ENCODE results near the gene SCPEP1.

The SCPEP1 gene

DNA sequence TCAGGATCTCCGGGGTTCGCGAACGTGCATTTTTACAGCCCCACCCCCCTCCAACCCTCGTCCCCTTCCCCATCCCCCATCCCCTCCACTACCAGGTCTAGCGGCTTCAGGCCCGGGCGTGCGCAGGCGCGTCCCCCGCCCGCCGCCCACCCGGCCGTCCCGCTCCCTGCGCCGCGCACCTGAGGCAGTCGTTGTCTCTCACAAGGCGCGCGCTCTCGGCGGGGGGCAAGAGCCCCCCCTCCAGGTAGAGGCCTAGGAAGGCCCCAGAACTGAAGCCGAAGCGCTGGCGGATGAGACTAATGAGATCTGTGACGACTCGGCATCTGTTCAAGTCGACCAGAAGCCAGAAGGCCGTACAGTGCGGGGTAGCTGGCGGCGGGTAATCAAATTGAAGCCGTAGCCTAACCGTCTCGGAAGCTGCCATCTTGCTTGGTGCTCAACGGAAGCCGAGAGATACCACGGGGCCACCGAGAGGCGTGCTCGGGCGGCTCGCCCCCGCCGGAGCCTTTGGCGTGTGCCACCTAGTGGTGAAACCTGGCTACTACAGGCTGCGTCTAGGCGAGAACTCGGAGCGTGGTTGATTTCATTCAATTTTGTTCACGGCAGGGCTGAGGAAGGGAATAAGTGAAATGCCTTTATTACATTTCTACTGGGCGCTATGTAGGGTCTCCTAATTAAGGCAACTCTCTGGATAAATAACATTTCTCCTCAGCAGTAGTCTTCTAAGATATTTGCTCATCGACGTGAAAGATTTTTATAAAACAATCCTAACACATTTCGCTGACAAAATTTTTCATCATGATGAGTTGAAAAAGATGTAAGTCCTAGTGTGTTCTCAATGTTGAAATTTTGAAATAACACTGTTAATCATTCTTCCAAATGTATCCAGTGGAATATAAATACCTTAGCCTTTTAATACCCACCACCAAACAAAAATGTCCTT lies 17.1 kb upstream of the SCPEP1 start, which contains the start of gene COIL:
COIL (minus strand) TSS at position 455 of the 943 bp plus-strand sequence; CDS start at position 424, 31 bp downstream.
- TF ChIP-seq, protein P1, sequence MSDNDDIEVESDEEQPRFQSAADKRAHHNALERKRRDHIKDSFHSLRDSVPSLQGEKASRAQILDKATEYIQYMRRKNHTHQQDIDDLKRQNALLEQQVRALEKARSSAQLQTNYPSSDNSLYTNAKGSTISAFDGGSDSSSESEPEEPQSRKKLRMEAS (IDR thresholded peaks at IDR 0.05) = peak; percentile 81
- TF ChIP-seq FOXM1 (IDR thresholded peaks at IDR 0.05; ENCODE audit: borderline replicate concordance, low read depth) (no peak), YY1 (IDR thresholded peaks at IDR 0.05; ENCODE audit: low read depth) (peak; percentile 92), TEAD4 (IDR thresholded peaks at IDR 0.05) (0 out of 2 replicates have a peak, but pooled peaks have one; percentile 24), CREB1 (IDR thresholded peaks at IDR 0.05; ENCODE audit: low read depth) (no peak), EGR1 (IDR thresholded peaks at IDR 0.05) (peak; percentile 48; the same call in 1 of the 2 replicates), TCF12 (IDR thresholded peaks at IDR 0.05; ENCODE audit: low read depth) (no peak), CEBPB (IDR thresholded peaks at IDR 0.05) (no peak), ZBTB7A (IDR thresholded peaks at IDR 0.05; ENCODE audit: low read depth) (peak; percentile 58; the same call in 1 of the 2 replicates), TAF1 (IDR thresholded peaks at IDR 0.05; ENCODE audit: low read depth) (peak; percentile 80), RAD21 (IDR thresholded peaks at IDR 0.05; ENCODE audit: low read depth) (peak; percentile 63), EP300 (IDR thresholded peaks at IDR 0.05; ENCODE audit: borderline replicate concordance) (peak; percentile 38; the same call in 1 of the 2 replicates), NFIC (IDR thresholded peaks at IDR 0.05) (no peak)
- TF ChIP-seq, protein P2, sequence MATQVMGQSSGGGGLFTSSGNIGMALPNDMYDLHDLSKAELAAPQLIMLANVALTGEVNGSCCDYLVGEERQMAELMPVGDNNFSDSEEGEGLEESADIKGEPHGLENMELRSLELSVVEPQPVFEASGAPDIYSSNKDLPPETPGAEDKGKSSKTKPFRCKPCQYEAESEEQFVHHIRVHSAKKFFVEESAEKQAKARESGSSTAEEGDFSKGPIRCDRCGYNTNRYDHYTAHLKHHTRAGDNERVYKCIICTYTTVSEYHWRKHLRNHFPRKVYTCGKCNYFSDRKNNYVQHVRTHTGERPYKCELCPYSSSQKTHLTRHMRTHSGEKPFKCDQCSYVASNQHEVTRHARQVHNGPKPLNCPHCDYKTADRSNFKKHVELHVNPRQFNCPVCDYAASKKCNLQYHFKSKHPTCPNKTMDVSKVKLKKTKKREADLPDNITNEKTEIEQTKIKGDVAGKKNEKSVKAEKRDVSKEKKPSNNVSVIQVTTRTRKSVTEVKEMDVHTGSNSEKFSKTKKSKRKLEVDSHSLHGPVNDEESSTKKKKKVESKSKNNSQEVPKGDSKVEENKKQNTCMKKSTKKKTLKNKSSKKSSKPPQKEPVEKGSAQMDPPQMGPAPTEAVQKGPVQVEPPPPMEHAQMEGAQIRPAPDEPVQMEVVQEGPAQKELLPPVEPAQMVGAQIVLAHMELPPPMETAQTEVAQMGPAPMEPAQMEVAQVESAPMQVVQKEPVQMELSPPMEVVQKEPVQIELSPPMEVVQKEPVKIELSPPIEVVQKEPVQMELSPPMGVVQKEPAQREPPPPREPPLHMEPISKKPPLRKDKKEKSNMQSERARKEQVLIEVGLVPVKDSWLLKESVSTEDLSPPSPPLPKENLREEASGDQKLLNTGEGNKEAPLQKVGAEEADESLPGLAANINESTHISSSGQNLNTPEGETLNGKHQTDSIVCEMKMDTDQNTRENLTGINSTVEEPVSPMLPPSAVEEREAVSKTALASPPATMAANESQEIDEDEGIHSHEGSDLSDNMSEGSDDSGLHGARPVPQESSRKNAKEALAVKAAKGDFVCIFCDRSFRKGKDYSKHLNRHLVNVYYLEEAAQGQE (IDR thresholded peaks at IDR 0.05; ENCODE audit: low read depth) = no peak
- TF ChIP-seq, protein P3, sequence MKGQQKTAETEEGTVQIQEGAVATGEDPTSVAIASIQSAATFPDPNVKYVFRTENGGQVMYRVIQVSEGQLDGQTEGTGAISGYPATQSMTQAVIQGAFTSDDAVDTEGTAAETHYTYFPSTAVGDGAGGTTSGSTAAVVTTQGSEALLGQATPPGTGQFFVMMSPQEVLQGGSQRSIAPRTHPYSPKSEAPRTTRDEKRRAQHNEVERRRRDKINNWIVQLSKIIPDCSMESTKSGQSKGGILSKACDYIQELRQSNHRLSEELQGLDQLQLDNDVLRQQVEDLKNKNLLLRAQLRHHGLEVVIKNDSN (IDR thresholded peaks at IDR 0.05) = peak; percentile 76

DNA sequence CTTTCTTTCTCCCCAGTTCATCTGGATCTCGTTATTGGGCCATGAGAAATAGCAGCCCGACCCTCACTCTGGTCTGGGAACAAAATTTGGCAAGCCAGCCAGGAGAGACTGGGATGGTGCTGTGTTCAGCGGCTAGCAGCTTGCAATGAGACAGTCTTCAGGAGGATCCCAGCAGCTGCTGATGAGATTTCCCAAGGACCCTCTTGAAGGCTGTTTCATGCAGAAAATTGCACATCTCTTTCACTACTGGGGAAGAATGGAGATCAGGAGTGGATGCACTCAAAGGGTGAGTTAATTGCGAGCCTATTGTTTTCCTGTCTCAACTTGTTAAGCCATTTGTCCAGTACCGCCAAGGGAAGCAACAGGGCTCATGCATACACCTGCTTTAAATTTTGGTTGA lies 11.6 kb upstream of the SCPEP1 start:
- TF ChIP-seq, protein P2 (IDR thresholded peaks at IDR 0.05; ENCODE audit: low read depth) = no peak
- TF ChIP-seq YY1 (IDR thresholded peaks at IDR 0.05; ENCODE audit: low read depth) (no peak), NFIC (IDR thresholded peaks at IDR 0.05) (no peak), FOXM1 (IDR thresholded peaks at IDR 0.05; ENCODE audit: borderline replicate concordance, low read depth) (no peak), EP300 (IDR thresholded peaks at IDR 0.05; ENCODE audit: borderline replicate concordance) (no peak), RAD21 (IDR thresholded peaks at IDR 0.05; ENCODE audit: low read depth) (no peak), TCF12 (IDR thresholded peaks at IDR 0.05; ENCODE audit: low read depth) (no peak), ZBTB7A (IDR thresholded peaks at IDR 0.05; ENCODE audit: low read depth) (no peak), EGR1 (IDR thresholded peaks at IDR 0.05) (no peak)

DNA sequence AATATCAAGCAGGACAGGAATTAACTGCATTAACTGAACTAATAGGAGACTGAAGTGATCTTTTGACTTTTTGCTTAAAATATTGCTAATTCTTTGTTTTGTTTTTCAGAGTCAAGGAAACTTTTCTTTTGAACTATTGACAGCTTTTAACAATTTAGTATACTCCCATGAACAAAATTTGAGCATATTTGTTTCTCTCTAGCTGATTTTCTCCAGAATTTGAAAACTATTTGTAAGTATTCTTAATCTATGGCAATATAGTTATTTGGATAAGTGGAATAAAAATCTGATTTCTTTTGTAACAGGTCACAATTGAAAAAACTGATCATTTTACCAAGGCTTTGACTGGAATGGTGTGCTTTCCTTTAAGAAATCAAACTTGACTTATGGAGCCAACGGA lies 7.0 kb upstream of the SCPEP1 start:
- TF ChIP-seq TEAD4 (IDR thresholded peaks at IDR 0.05) (no peak), TCF12 (IDR thresholded peaks at IDR 0.05; ENCODE audit: low read depth) (no peak), TAF1 (IDR thresholded peaks at IDR 0.05; ENCODE audit: low read depth) (no peak), CREB1 (IDR thresholded peaks at IDR 0.05; ENCODE audit: low read depth) (no peak), CEBPB (IDR thresholded peaks at IDR 0.05) (no peak), ZBTB7A (IDR thresholded peaks at IDR 0.05; ENCODE audit: low read depth) (no peak), EP300 (IDR thresholded peaks at IDR 0.05; ENCODE audit: borderline replicate concordance) (no peak), RAD21 (IDR thresholded peaks at IDR 0.05; ENCODE audit: low read depth) (no peak), FOXM1 (IDR thresholded peaks at IDR 0.05; ENCODE audit: borderline replicate concordance, low read depth) (no peak), NFIC (IDR thresholded peaks at IDR 0.05) (no peak), YY1 (IDR thresholded peaks at IDR 0.05; ENCODE audit: low read depth) (no peak), EGR1 (IDR thresholded peaks at IDR 0.05) (no peak)
- TF ChIP-seq, protein P1 (IDR thresholded peaks at IDR 0.05) = no peak
- TF ChIP-seq, protein P2 (IDR thresholded peaks at IDR 0.05; ENCODE audit: low read depth) = no peak
- TF ChIP-seq, protein P3 (IDR thresholded peaks at IDR 0.05) = no peak

Data from Ishikawa (cell line).